Vagina (tissue), 2 donors: ENCODE data around the gene LRRC49. TPM values are rescaled to one million over a fixed set of nuclear protein-coding genes. Genes with fewer than 3 reads are reported as not detected.

ENCODE experiments used
- DNase-seq, 2 donors: peaks; one replicate each; pipeline ENCODE4 v3.0.0-alpha.2; 2017; ENCODE audit errors: extremely low spot score in 2 of 2
- H3K27ac ChIP-seq: fragments of 200-600 bp; sonication (generic); one replicate; pipeline ENCODE4 v1.5.1; 2019
- H3K27me3 ChIP-seq: fragments of 200-600 bp; sonication (generic); one replicate; pipeline ENCODE4 v1.5.1; 2019
- H3K36me3 ChIP-seq, 2 donors: fragments of 200-600 bp; sonication (generic); one replicate each; pipeline ENCODE4 v1.5.1; 2017 to 2019
- H3K4me1 ChIP-seq: fragments of 200-600 bp; sonication (generic); one replicate; pipeline ENCODE4 v1.5.1; 2019
- H3K4me3 ChIP-seq, 2 donors: fragments of 200-600 bp; sonication (generic); 1 replicate in 1 of 2; 2 replicates in 1 of 2; pipeline ENCODE4 v1.5.1; 2016 to 2019
- H3K9me3 ChIP-seq: fragments of 200-600 bp; sonication (generic); one replicate; pipeline ENCODE4 v1.5.1; 2019
- POLR2A ChIP-seq, 2 donors: fragments of 450-650 bp; IDR thresholded peaks; one replicate each; pipeline ENCODE4 v1.6.1; 2017; ENCODE audit warnings: antibody characterized with exemption in 2 of 2, mild to moderate bottlenecking in 2 of 2, moderate library complexity in 2 of 2
- POLR2AphosphoS5 ChIP-seq, 2 donors: sonication (generic); formaldehyde crosslinking; IDR thresholded peaks; one replicate each; pipeline ENCODE4 v1.9.0; 2017; ENCODE audit warnings: antibody characterized with exemption in 2 of 2, mild to moderate bottlenecking in 2 of 2, low read depth in 1 of 2; ENCODE audit not compliant: insufficient read depth in 1 of 2
- intact Hi-C: fragments of 100-400 bp; cut with DNase I; formaldehyde crosslinking; loops from one replicate; pipeline ENCODE4 v1.15.1; 2023
- total RNA-seq: library from RNA; depleted of rRNA; stranded (reverse); fragments of >200 nt; gene quantifications from one replicate; pipeline ENCODE4 v1.2.3, GENCODE V29; 2016
- TF ChIP-seq, protein P1 (sequence below), 3 experiments: fragments of 450-650 bp in 2 of 3; fragments of 200-600 bp in 1 of 3; sonication (generic) in 1 of 3; IDR thresholded peaks; one replicate each; pipeline ENCODE4 v1.5.1; 2017 to 2019; ENCODE audit warnings: antibody characterized with exemption in 3 of 3, mild to moderate bottlenecking in 2 of 3, moderate library complexity in 2 of 3

LRRC49 gene
- total RNA-seq, 1 donor from 2014 or later, result 8.8 TPM

DNA sequence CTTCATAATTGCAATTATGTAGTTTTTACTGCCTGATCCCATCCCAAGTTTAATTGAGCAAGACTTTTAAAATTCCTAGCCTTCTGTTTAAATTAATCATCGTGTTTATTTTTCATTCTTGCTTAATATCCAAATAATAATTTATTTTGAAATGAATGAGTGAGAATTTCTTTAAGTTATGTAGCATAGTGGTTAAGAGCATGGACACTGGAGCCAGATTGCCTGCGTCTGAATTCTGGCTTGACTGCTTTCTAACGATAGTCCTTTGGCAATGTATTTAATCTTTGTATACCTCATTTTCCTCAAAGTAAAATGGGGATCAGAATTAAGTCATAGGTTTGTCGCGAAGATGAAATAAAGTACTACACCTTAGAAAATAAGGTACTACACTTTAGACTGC is 71.4 kb downstream of the LRRC49 start:
- Histone ChIP-seq H3K27ac (no peak overlapping the region), H3K4me1 (no peaks in the 10 kb centered on the region), H3K27me3 (no peaks in the 10 kb centered on the region), H3K36me3 (no peaks in the 10 kb centered on the region), H3K4me3 (no peak overlapping the region), H3K9me3 (no peaks in the 10 kb centered on the region)
- TF ChIP-seq POLR2AphosphoS5 (IDR thresholded peaks at IDR 0.05; ENCODE audit: insufficient read depth in 1 of 2, low read depth in 1 of 2) (no peak), POLR2A (IDR thresholded peaks at IDR 0.05) (no peak)
- TF ChIP-seq, protein P1, sequence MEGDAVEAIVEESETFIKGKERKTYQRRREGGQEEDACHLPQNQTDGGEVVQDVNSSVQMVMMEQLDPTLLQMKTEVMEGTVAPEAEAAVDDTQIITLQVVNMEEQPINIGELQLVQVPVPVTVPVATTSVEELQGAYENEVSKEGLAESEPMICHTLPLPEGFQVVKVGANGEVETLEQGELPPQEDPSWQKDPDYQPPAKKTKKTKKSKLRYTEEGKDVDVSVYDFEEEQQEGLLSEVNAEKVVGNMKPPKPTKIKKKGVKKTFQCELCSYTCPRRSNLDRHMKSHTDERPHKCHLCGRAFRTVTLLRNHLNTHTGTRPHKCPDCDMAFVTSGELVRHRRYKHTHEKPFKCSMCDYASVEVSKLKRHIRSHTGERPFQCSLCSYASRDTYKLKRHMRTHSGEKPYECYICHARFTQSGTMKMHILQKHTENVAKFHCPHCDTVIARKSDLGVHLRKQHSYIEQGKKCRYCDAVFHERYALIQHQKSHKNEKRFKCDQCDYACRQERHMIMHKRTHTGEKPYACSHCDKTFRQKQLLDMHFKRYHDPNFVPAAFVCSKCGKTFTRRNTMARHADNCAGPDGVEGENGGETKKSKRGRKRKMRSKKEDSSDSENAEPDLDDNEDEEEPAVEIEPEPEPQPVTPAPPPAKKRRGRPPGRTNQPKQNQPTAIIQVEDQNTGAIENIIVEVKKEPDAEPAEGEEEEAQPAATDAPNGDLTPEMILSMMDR (IDR thresholded peaks at IDR 0.05), result no peak
- intact Hi-C loops, result no loop called here
- no peak for DNase-seq

DNA sequence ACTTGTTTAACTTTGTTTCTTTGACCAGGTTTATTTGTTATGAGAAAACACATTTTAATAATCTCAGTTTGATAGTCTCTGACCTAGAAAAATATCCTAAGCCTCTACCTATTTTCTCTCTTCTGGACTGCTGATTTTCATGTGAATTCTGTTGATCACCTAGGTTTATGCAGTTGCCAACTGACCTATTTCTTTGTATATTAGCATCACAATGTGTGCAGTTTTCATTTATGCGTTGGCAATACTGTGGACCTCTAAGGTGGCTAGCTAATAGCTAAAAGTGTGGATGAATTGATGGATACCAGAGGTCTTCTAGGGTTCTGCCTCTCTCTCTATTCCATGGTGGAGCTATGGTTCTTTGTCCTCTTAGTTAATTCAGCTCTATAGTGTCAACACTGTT is 72.1 kb downstream of the LRRC49 start:
- Histone ChIP-seq H3K27ac (no peak overlapping the region), H3K4me1 (no peaks in the 10 kb centered on the region), H3K4me3 (no peak overlapping the region), H3K9me3 (no peaks in the 10 kb centered on the region), H3K36me3 (no peaks in the 10 kb centered on the region), H3K27me3 (no peaks in the 10 kb centered on the region)
- intact Hi-C loops, result no loop called here
- TF ChIP-seq, protein P1 (IDR thresholded peaks at IDR 0.05), result no peak
- TF ChIP-seq POLR2AphosphoS5 (IDR thresholded peaks at IDR 0.05; ENCODE audit: insufficient read depth in 1 of 2, low read depth in 1 of 2) (no peak), POLR2A (IDR thresholded peaks at IDR 0.05) (no peak)
- DNase-seq, result no peak

DNA sequence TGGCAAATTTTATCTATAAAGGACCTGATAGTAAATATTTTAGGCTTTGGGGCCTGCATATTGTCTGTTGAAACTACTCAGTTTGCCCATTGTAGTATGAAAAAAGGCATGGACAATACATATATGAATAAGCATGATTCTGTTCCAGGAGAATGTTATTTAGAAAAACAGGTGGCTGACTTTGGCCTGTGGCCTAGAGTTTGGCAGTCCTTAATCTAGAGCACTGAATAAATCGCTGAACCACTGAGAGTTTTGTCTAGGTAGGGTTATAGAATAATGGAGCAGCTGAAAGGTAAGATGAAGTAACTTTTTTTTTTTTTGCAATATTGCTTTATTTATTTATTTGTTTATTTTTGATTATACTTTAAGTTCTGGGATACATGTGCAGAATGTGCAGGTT is 75.0 kb downstream of the LRRC49 start:
- H3K9me3 ChIP-seq, result no peaks in the 10 kb centered on the region
- intact Hi-C loops, result no loop called here
- H3K27me3 ChIP-seq, result no peaks in the 10 kb centered on the region
- H3K4me1 ChIP-seq, result no peaks in the 10 kb centered on the region
- no peak overlapping the region for H3K4me3 ChIP-seq
- no peak for DNase-seq
- H3K27ac ChIP-seq, result no peak overlapping the region
- TF ChIP-seq POLR2A (IDR thresholded peaks at IDR 0.05) (no peak), POLR2AphosphoS5 (IDR thresholded peaks at IDR 0.05; ENCODE audit: insufficient read depth in 1 of 2, low read depth in 1 of 2) (no peak)
- TF ChIP-seq, protein P1 (IDR thresholded peaks at IDR 0.05), result no peak
- no peaks in the 10 kb centered on the region for H3K36me3 ChIP-seq

DNA sequence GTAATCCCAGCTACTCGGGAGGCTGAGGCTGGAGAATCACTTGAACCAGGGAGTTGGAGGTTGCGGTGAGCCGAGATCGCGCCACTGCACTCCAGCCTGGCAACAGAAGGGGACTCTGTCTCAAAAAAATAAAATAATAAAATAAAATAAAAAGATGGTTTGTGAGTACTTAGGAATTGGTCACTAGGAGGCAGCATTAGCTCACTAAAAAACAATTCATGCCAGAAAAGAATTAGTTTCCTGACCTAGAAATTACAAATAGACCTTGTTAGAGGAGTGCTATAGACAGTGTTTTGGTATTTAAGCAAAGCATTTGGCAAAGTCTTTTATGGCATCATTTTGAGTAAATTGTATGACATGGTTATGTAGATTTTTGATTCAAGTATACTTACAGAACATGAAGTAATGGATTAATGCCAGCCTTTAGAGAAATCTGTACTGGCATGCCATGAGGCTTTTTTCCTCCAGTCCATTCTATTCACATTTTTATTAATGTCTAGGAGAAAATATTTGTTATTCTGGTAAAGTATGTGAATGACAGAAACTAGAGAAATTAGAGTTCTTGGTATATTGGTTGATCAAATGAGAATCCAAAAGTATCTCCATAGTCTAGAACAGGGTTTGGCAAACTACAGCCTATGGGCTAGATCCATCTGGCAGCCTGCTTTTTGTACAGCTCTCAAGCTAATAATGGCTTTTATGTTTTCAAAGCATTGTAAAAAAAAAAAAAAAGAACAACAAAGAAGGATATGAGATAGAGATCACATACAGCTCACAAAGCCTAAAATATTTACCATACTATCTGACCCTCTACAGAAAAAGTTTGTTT is 81.6 kb downstream of the LRRC49 start:
- H3K4me1 ChIP-seq, result no peaks in the 10 kb centered on the region
- H3K27ac ChIP-seq, result no peak overlapping the region
- H3K4me3 ChIP-seq, result no peak overlapping the region
- no peak for TF ChIP-seq POLR2AphosphoS5 (IDR thresholded peaks at IDR 0.05; ENCODE audit: insufficient read depth in 1 of 2, low read depth in 1 of 2)
- TF ChIP-seq, protein P1 (IDR thresholded peaks at IDR 0.05), result peak in 1 of 3 experiments; percentile 18
- no peak for DNase-seq
- H3K9me3 ChIP-seq, result no peaks in the 10 kb centered on the region
- no peaks in the 10 kb centered on the region for H3K36me3 ChIP-seq
- intact Hi-C loops, result no loop called here
- no peaks in the 10 kb centered on the region for H3K27me3 ChIP-seq

DNA sequence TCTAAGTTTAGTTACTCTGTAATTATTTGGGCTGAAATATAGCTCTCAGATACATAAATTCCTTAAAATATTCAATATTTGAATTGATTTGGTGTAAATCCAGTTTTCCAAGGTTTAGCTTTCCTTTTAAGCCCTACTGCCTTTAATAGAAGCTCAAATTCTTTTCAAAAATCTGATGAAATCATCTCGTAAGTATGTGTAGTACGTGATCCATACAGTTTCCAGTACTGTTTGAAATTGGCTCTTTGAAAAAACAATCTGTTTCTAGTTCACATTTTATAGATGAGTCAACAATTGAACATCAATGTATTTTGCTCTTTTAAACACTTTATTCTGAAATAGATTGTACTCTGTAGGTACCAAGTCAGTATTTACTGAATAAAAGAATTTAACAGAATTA is 84.2 kb downstream of the LRRC49 start:
- no peak for TF ChIP-seq POLR2AphosphoS5 (IDR thresholded peaks at IDR 0.05; ENCODE audit: insufficient read depth in 1 of 2, low read depth in 1 of 2)
- TF ChIP-seq POLR2A (IDR thresholded peaks at IDR 0.05), result no peak
- TF ChIP-seq, protein P1 (IDR thresholded peaks at IDR 0.05), result no peak
- no peaks in the 10 kb centered on the region for H3K4me1 ChIP-seq
- H3K9me3 ChIP-seq, result no peaks in the 10 kb centered on the region
- H3K4me3 ChIP-seq, result no peak overlapping the region
- H3K36me3 ChIP-seq, result no peaks in the 10 kb centered on the region
- DNase-seq, result no peak
- no peaks in the 10 kb centered on the region for H3K27me3 ChIP-seq
- H3K27ac ChIP-seq, result no peak overlapping the region
- intact Hi-C loops, result no loop called here
